Erythroblast (primary cell): ENCODE data around the gene ASCL1.

Experiments used
- DNase-seq, 2 experiments: peaks; one replicate each; lab custom pipeline; 2025; lab: John Stamatoyannopoulos, UW
- GATA1 ChIP-seq: IDR thresholded peaks from 2 replicates; pipeline ENCODE4 v1.6.1; 2011; ENCODE audit warnings: low read depth, mild to moderate bottlenecking, control low read depth, low read length, moderate library complexity
- POLR2A ChIP-seq: IDR thresholded peaks from 2 replicates; pipeline ENCODE4 v1.6.1; 2011; ENCODE audit warnings: mild to moderate bottlenecking, low read length

ASCL1 gene

GRCh38 chr12:102958073-102958829, 777 bp downstream of the ASCL1 start:
- DNase-seq = peak; percentile 3 to 11
- TF ChIP-seq POLR2A (no peak), GATA1 (no peak)

- no peak for DNase-seq
- TF ChIP-seq GATA1 = no peak
- no peak for TF ChIP-seq POLR2A
Measured at GRCh38 chr12:102958830-102959176, 1.3 kb downstream of the ASCL1 start.

GRCh38 chr12:102959391-102959790, 1.9 kb downstream of the ASCL1 start:
- no peak for DNase-seq
- TF ChIP-seq POLR2A = no peak
- no peak for TF ChIP-seq GATA1

- no peak for TF ChIP-seq POLR2A
- TF ChIP-seq GATA1 = no peak
- no peak for DNase-seq
Measured at GRCh38 chr12:102960766-102961465, 3.4 kb downstream of the ASCL1 start.

- DNase-seq = no peak
- TF ChIP-seq GATA1 = no peak
- TF ChIP-seq POLR2A = no peak
Measured at GRCh38 chr12:102961466-102961855, 4.0 kb downstream of the ASCL1 start.

- TF ChIP-seq POLR2A (no peak), GATA1 (no peak)
- DNase-seq = no peak
Measured at GRCh38 chr12:102962532-102962931, 5.1 kb downstream of the ASCL1 start.

- TF ChIP-seq POLR2A = no peak
- TF ChIP-seq GATA1 = no peak
- DNase-seq = no peak
Measured at GRCh38 chr12:102962986-102963385, 5.5 kb downstream of the ASCL1 start.

GRCh38 chr12:102963796-102964195, 6.3 kb downstream of the ASCL1 start:
- TF ChIP-seq POLR2A (no peak), GATA1 (no peak)
- DNase-seq = no peak

GRCh38 chr12:102964872-102965271, 7.4 kb downstream of the ASCL1 start:
- TF ChIP-seq GATA1 (no peak), POLR2A (no peak)
- DNase-seq = no peak

GRCh38 chr12:102965281-102966155, 8.0 kb downstream of the ASCL1 start:
- DNase-seq = no peak
- TF ChIP-seq GATA1 = no peak
- TF ChIP-seq POLR2A = no peak

GRCh38 chr12:102966200-102966863, 8.9 kb downstream of the ASCL1 start:
- no peak for TF ChIP-seq POLR2A
- TF ChIP-seq GATA1 = no peak
- DNase-seq = no peak

- TF ChIP-seq GATA1 = no peak
- TF ChIP-seq POLR2A = no peak
- DNase-seq = no peak
Measured at GRCh38 chr12:102970780-102971179, 13.3 kb downstream of the ASCL1 start.

- TF ChIP-seq POLR2A = no peak
- TF ChIP-seq GATA1 = no peak
- no peak for DNase-seq
Measured at GRCh38 chr12:102971227-102971626, 13.8 kb downstream of the ASCL1 start.
